ENCODE results near the gene EIF2S3B. TPM values are rescaled to one million over a fixed set of nuclear protein-coding genes. Genes with fewer than 3 reads are reported as not detected.

Gene EIF2S3B
- 0.49 and 0.54 TPM in 2 replicates for total RNA-seq

DNA sequence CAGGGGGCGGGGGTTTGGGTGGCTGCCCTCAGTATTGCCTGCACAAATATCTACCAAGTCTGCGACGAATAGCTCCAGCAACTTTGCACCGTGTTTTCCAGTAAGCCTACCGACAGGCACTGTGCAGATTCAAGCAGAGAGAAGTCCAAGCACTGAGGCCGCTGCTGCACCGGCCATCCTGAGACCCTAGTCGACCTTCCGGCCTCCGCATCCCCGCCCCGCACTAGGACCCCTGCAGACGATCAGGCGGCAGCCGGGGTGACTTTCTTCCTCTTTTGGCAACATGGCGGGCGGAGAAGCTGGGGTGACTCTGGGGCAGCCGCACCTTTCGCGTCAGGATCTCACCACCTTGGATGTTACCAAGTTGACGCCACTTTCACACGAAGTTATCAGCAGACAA lies at the start of gene EIF2S3B:
EIF2S3B (plus strand) TSS at position 271 of the 400 bp plus-strand sequence; CDS start at position 284, 13 bp downstream.

Other genes with a start within 250 kb of the EIF2S3B start
- not detected in 2 replicates for gene KLRD1, start 198.0 kb upstream of the EIF2S3B start, total RNA-seq
- not detected in 2 replicates for gene KLRK1, start 115.8 kb upstream of the EIF2S3B start, total RNA-seq
- gene KLRC4, start 96.1 kb upstream of the EIF2S3B start, total RNA-seq = not detected in 2 replicates
- gene KLRC3, start 85.3 kb upstream of the EIF2S3B start, total RNA-seq = not detected in 2 replicates
- not detected in 2 replicates for gene KLRC2, start 69.9 kb upstream of the EIF2S3B start, total RNA-seq
- gene KLRC1, start 52.5 kb upstream of the EIF2S3B start, total RNA-seq = not detected in 2 replicates
- 20.9 and 22.6 TPM in 2 replicates for gene MAGOHB, start 107.7 kb downstream of the EIF2S3B start, total RNA-seq
- not detected in 2 replicates for gene STYK1, start 168.2 kb downstream of the EIF2S3B start, total RNA-seq
- gene YBX3, start 217.4 kb downstream of the EIF2S3B start, total RNA-seq = 174 and 185 TPM in 2 replicates